Mucosa of stomach (tissue), 1 donor: Measurements from ENCODE around the gene CHIC1.
"Not testable (repeated sequence)": the region's sequence is repeated elsewhere in the genome, so short reads cannot be mapped to it uniquely, and the experiment has no call there.

Source experiments
- H3K27me3 ChIP-seq: one replicate; pipeline ENCODE4 v1.7.0; 2013; ENCODE audit warnings: mild to moderate bottlenecking, low read length; ENCODE audit not compliant: control insufficient read depth, insufficient read depth
- H3K36me3 ChIP-seq: one replicate; pipeline ENCODE4 v1.7.0; 2013; ENCODE audit warnings: low read length; ENCODE audit not compliant: control insufficient read depth, insufficient read depth
- H3K4me1 ChIP-seq: one replicate; pipeline ENCODE4 v1.7.0; 2013; ENCODE audit warnings: mild to moderate bottlenecking, low read length; ENCODE audit not compliant: control insufficient read depth, insufficient read depth
- H3K4me3 ChIP-seq: one replicate; pipeline ENCODE4 v1.7.0; 2013; ENCODE audit warnings: low read length
- H3K9ac ChIP-seq: one replicate; pipeline ENCODE4 v1.7.0; 2013; ENCODE audit warnings: mild to moderate bottlenecking, low read length, moderate library complexity
- H3K9me3 ChIP-seq: one replicate; pipeline ENCODE4 v1.7.0; 2013; ENCODE audit warnings: mild to moderate bottlenecking, low read length, moderate library complexity; ENCODE audit not compliant: control insufficient read depth
- donor health status: Pancreatic carcinoma.

CHIC1 gene

DNA sequence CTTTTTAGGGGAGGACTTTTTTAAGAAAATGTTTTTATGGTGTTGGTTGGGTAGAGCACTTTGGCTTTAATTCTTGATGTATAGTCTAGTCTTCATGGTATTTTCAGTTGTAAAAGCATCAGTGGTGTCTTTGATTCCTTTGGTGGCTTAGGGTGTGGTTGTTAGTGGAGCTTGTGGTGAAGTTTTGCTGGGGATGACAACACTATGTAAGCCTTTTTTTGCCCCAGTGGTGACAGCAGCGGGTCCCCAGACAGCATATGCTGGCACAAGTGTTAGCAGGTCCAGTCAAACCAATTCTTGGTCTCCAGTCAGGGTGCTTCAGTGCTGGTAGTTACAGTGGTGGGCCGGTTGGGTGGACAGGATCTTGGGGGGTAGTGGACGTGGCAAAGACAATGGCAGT, 52.0 kb downstream of the CHIC1 start:
- no peak overlapping the region for H3K9ac ChIP-seq

DNA sequence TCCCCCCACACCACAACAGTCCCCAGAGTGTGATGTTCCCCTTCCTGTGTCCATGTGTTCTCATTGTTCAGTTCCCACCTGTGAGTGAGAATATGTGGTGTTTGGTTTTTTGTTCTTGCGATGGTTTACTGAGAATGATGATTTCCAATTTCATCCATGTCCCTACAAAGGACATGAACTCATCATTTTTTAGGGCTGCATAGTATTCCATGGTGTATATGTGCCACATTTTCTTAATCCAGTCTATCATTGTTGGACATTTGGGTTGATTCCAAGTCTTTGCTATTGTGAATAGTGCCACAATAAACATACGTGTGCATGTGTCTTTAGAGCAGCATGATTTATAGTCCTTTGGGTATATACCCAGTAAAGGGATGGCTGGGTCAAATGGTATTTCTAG, 78.7 kb downstream of the CHIC1 start:
- not testable (repeated sequence) for H3K36me3 ChIP-seq, H3K9ac ChIP-seq, H3K9me3 ChIP-seq, H3K27me3 ChIP-seq, H3K4me3 ChIP-seq, H3K4me1 ChIP-seq

More for the DNA sequence above, 52.0 kb downstream of the CHIC1 start:
- H3K4me1 ChIP-seq: no peaks in the 10 kb centered on the region
- no peaks in the 10 kb centered on the region for H3K27me3 ChIP-seq
- H3K36me3 ChIP-seq: no peaks in the 10 kb centered on the region
- no peak overlapping the region for H3K4me3 ChIP-seq
- no peaks in the 10 kb centered on the region for H3K9me3 ChIP-seq

DNA sequence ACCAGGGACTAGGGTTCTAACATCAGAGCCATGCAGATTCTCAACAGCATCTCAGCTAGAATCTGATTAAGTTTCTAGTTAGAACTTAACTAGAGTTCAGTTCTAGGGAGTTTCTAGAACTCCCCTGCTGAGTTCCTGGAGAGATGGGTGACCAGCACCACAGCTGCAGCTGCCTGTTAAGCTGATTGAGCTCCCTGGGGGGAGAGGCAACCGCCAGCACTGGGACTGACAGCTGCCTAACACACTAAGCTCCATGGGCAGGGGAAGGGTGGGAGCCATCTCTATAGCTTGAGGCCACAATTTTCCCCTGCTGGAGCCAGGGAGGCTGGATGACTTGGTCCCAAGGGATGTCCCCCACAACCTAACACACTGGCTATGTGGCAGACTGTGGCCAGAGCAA, 84.2 kb downstream of the CHIC1 start:
- no peak overlapping the region for H3K9ac ChIP-seq
- no peaks in the 10 kb centered on the region for H3K36me3 ChIP-seq
- H3K27me3 ChIP-seq: no peaks in the 10 kb centered on the region
- no peak overlapping the region for H3K4me3 ChIP-seq
- H3K4me1 ChIP-seq: no peaks in the 10 kb centered on the region
- no peaks in the 10 kb centered on the region for H3K9me3 ChIP-seq

DNA sequence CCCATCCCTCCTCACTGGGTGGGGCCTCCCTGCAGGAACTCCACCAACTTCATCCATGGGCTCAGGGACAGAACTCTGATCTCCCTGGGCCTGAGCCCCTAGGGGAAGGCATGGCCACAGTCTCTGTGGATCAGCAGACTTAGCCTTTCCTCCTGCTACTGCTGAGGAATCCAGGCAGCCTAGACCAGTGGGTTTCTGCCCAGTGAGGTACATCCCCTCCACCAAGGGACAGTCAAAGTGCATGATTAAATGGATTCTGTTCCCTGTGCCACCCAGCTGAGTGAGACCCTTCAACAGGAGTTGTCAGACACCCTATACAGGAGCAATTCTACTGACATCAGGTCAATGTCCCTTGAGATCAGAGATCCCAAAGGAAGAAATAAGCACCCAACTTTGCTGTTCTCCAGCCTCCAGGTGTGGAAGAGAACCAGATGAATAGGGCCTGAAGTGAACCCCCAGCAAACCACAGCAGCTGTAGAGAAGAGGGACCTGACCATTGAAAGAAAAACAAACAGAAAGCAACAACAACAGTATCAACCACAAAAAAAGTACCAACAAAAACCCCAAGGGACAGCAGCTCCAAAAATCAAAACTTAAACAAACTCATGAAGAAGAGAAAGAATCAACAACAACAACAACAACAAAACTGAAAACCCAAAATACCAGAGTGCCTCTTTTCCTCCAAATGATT, 84.8 kb downstream of the CHIC1 start:
- H3K9me3 ChIP-seq: no peaks in the 10 kb centered on the region
- H3K27me3 ChIP-seq: no peaks in the 10 kb centered on the region
- H3K9ac ChIP-seq: no peak overlapping the region

DNA sequence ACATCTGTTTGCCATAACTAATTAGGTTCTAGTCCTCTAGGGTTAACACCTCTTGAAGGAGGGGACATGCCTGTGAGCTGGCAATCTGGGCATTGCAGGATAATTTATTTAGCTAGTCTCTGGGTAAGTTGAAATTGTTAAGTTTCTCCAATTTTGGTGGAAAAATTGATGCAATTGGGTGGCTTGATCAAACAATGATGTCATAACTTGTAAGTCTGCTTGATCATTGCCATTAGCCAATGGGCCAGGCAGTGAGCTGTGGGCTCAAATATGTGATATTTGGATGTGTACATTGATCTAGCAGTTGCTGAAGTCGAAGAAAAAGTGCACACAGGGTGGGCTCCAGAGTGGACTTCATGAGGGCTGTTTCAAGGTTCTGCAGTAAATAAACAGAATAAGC, 98.3 kb downstream of the CHIC1 start:
- not testable (repeated sequence) for H3K9ac ChIP-seq, H3K9me3 ChIP-seq, H3K27me3 ChIP-seq, H3K4me3 ChIP-seq, H3K4me1 ChIP-seq, H3K36me3 ChIP-seq

More for the DNA sequence above, 84.8 kb downstream of the CHIC1 start:
- no peaks in the 10 kb centered on the region for H3K36me3 ChIP-seq
- H3K4me1 ChIP-seq: no peaks in the 10 kb centered on the region
- H3K4me3 ChIP-seq: no peak overlapping the region

DNA sequence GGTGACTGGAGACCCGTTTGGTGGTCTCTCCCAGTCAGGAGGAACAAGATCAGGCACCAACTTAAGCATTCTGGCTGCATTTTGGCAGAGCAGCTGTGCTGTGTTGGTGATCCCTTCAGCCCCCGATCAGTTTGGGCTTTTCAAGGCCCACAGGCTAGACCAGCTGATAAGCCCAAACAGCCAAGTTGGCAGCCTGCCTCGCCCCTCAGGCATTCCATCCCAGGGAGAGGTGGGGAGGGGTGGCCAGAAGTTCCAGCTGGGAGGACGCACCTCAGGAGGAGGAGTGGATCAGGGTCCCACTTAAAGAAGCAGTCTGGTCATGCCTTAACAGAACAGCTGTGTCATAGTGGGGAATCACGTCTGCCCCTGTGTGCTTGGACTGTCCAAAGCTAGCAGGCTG, 105.8 kb downstream of the CHIC1 start:
- Histone ChIP-seq H3K36me3 (no peaks in the 10 kb centered on the region), H3K4me3 (no peak overlapping the region), H3K9me3 (no peaks in the 10 kb centered on the region)

DNA sequence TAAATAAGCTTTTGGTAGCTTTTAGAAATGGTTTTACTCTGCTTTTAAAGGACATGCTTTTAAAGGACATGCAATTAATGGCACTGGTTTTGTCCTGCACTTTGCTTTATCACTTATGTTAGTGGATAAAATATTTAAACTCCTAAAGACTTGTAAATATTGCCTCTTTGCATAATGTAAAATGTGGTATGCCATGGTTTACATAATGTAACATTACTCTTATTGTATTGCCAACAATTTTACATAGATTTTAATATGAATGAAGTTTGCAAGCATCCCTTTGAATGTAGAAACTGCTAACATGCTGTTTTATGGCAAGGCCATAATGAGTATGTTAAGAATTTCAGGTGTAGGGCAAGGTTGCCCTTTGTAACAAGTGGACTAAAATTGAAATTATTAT, 118.4 kb downstream of the CHIC1 start:
- Histone ChIP-seq H3K36me3 (no peaks in the 10 kb centered on the region), H3K4me1 (no peaks in the 10 kb centered on the region), H3K9me3 (no peaks in the 10 kb centered on the region), H3K27me3 (no peaks in the 10 kb centered on the region), H3K9ac (no peak overlapping the region), H3K4me3 (no peak overlapping the region)

More for the DNA sequence above, 105.8 kb downstream of the CHIC1 start:
- Histone ChIP-seq H3K9ac (no peak overlapping the region), H3K4me1 (no peaks in the 10 kb centered on the region), H3K27me3 (no peaks in the 10 kb centered on the region)

DNA sequence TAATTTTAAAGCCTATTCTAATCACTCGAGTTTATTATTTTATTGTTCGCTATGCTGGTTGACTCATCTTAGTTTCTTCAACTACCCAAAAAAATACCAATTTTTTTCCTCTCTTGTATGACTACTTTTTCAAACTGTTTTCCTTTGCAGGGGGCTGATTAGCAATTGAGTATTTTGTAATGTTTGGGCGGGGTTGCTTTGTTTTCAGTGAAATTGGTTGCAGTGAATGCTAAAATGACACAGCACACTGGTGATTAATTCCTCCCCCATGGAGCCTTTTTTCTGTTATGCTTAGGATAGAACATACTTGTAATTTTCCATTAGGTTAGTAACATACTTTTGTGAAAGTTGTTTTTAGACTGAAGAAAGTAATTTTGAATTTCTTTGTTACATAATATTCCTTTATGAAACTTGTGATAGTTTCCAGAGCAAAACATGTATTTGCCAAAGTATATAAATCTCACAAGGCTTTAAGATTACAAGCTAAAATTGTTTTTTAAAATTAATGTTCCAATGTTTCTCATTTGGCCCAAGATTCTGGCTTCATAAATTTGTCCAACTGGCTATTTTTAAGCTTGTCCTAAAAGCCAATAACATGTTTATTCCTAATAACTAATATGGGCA, 120.4 kb downstream of the CHIC1 start:
- Histone ChIP-seq H3K27me3 (no peaks in the 10 kb centered on the region), H3K4me3 (no peak overlapping the region), H3K9ac (no peak overlapping the region), H3K9me3 (no peaks in the 10 kb centered on the region), H3K36me3 (no peaks in the 10 kb centered on the region), H3K4me1 (no peaks in the 10 kb centered on the region)

DNA sequence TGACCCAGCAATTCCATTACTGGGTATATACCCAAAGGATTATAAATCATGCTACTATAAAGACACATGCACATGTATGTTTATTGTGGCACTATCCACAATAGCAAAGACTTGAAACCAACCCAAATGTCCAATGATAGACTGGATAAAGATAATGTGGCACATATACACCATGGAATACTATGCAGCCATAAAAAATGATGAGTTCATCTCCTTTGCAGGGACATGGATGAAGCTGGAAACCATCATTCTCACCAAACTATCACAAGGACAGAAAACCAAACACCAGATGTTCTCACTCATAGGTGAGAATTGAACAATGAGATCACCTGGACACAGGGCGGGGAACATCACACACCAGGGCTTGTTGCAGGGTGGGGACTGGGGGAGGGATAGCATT, 144.0 kb downstream of the CHIC1 start:
- not testable (repeated sequence) for H3K4me3 ChIP-seq, H3K36me3 ChIP-seq, H3K27me3 ChIP-seq, H3K9ac ChIP-seq, H3K9me3 ChIP-seq, H3K4me1 ChIP-seq

DNA sequence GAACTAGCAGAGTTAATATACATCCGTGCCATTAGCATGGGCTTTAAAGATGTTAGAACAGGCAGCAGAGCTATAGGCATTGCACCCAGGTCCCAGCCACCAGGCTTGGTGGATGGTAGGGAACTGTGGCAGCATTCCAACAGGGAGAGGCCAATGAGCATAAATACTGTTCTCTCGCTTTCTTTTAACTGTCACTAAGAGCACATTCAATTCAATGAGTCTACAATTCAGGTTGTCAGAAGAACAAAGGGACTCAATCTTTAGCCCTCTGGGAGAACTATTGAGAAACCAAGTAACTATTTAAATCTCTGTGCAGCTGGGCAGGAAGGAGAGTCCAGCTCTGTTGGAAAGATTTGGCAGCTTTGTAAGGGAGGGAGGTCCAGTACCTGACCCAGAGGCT, 165.6 kb downstream of the CHIC1 start:
- Histone ChIP-seq H3K27me3 (no peaks in the 10 kb centered on the region), H3K9ac (no peak overlapping the region), H3K4me1 (no peaks in the 10 kb centered on the region), H3K9me3 (no peaks in the 10 kb centered on the region), H3K4me3 (no peak overlapping the region), H3K36me3 (no peaks in the 10 kb centered on the region)
